GM12865 (cell line): ENCODE results near the gene RPL36.

Experiments
- DNase-seq: peaks from one replicate; pipeline ENCODE4 v3.0.0; 2010; ENCODE audit warnings: low read depth
- H3K4me3 ChIP-seq: 2 replicates; pipeline ENCODE4 v1.5.1; 2011; ENCODE audit warnings: mild to moderate bottlenecking, low read depth, low read length, control low read depth
- CTCF ChIP-seq: IDR thresholded peaks from 2 replicates; pipeline ENCODE4 v1.5.1; 2011; ENCODE audit warnings: low read length, control low read depth, low read depth, inconsistent platforms; ENCODE audit not compliant: insufficient read depth; ENCODE audit errors: missing control alignments

Gene RPL36

GRCh38 chr19:5690125-5690954 lies at the start of gene RPL36:
Gene RPL36, plus strand, starts transcription at chr19:5690295. Its CDS starts 213 bp downstream, at chr19:5690508.
- TF ChIP-seq CTCF, result peak; percentile 99
- peak; percentile 98 for DNase-seq
- H3K4me3 ChIP-seq, result peak within 1 kb of the TSS; percentile 92

GRCh38 chr19:5641171-5641570 lies 48.9 kb upstream of the RPL36 start:
- DNase-seq, result no peak
- TF ChIP-seq CTCF, result no peak
- no peak overlapping the region for H3K4me3 ChIP-seq

GRCh38 chr19:5642204-5642603 lies 47.9 kb upstream of the RPL36 start:
- no peak overlapping the region for H3K4me3 ChIP-seq
- DNase-seq, result no peak
- no peak for TF ChIP-seq CTCF

GRCh38 chr19:5643060-5643459 lies 47.0 kb upstream of the RPL36 start:
- TF ChIP-seq CTCF, result no peak
- H3K4me3 ChIP-seq, result no peak overlapping the region
- DNase-seq, result no peak

GRCh38 chr19:5644037-5644436 lies 46.1 kb upstream of the RPL36 start:
- H3K4me3 ChIP-seq, result no peak overlapping the region
- TF ChIP-seq CTCF, result no peak
- DNase-seq, result no peak

- TF ChIP-seq CTCF, result no peak
- no peak overlapping the region for H3K4me3 ChIP-seq
- no peak for DNase-seq
Measured at GRCh38 chr19:5645409-5645808, 44.7 kb upstream of the RPL36 start.

GRCh38 chr19:5646703-5647102 lies 43.4 kb upstream of the RPL36 start:
- H3K4me3 ChIP-seq, result no peak overlapping the region
- no peak for DNase-seq
- TF ChIP-seq CTCF, result no peak
